Neuronal stem cell (in vitro differentiated cells): Measurements from ENCODE around the gene ETFB.

ENCODE experiments used
- DNase-seq: peaks from one replicate; pipeline ENCODE4 v3.0.0-alpha.2; 2013; ENCODE audit warnings: low spot score
- H2AFZ ChIP-seq: one replicate; pipeline ENCODE4 v1.6.1; 2013; ENCODE audit warnings: mild to moderate bottlenecking, low read length, inconsistent platforms
- H2AK5ac ChIP-seq: 2 replicates; pipeline ENCODE4 v1.6.1; 2013; ENCODE audit warnings: low read depth, mild to moderate bottlenecking, inconsistent platforms, low read length, moderate library complexity, mixed read lengths
- H2BK120ac ChIP-seq: 2 replicates; pipeline ENCODE4 v1.6.1; 2013; ENCODE audit warnings: low read depth, mild to moderate bottlenecking, inconsistent platforms, low read length, moderate library complexity, mixed read lengths
- H2BK12ac ChIP-seq: one replicate; pipeline ENCODE4 v1.6.1; 2013; ENCODE audit warnings: low read length, inconsistent platforms
- H2BK15ac ChIP-seq: 2 replicates; pipeline ENCODE4 v1.6.1; 2013; ENCODE audit warnings: mild to moderate bottlenecking, low read length, inconsistent platforms, mixed read lengths
- H2BK5ac ChIP-seq: one replicate; pipeline ENCODE4 v1.6.1; 2013; ENCODE audit warnings: inconsistent platforms, mild to moderate bottlenecking, low read length, moderate library complexity
- H3K14ac ChIP-seq: one replicate; pipeline ENCODE4 v1.6.1; 2013; ENCODE audit warnings: low read length, inconsistent platforms
- H3K18ac ChIP-seq: 2 replicates; pipeline ENCODE4 v1.6.1; 2013; ENCODE audit warnings: low read length, inconsistent platforms
- H3K23ac ChIP-seq: 2 replicates; pipeline ENCODE4 v1.6.1; 2013; ENCODE audit warnings: low read depth, mild to moderate bottlenecking, mixed read lengths, low read length, inconsistent platforms; ENCODE audit not compliant: poor library complexity
- H3K27ac ChIP-seq: replicated peaks from 3 replicates; pipeline ENCODE4 v1.5.1; 2013; ENCODE audit warnings: low read length, inconsistent platforms
- H3K27me3 ChIP-seq, 3 experiments: 2 replicates each; pipeline ENCODE4 v1.6.1; 2013; ENCODE audit warnings: low read length in 3 of 3, mild to moderate bottlenecking in 2 of 3, inconsistent platforms in 1 of 3, low read depth in 1 of 3, mixed read lengths in 1 of 3, moderate library complexity in 1 of 3; ENCODE audit not compliant: control insufficient read depth in 3 of 3, insufficient read depth in 3 of 3
- H3K36me3 ChIP-seq, 2 donors: replicated peaks in 1 of 2; 2 replicates each; pipeline ENCODE4 v1.6.1; 2013; ENCODE audit warnings: low read length in 2 of 2; ENCODE audit not compliant: control insufficient read depth in 2 of 2, insufficient read depth in 2 of 2
- H3K4ac ChIP-seq: 2 replicates; pipeline ENCODE4 v1.6.1; 2013; ENCODE audit warnings: inconsistent platforms, mild to moderate bottlenecking, low read length, moderate library complexity
- H3K4me1 ChIP-seq, 2 donors: 1 replicate in 1 of 2; 2 replicates in 1 of 2; pipeline ENCODE4 v1.6.1; 2013; ENCODE audit warnings: low read length in 2 of 2, low read depth in 1 of 2; ENCODE audit not compliant: control insufficient read depth in 2 of 2, insufficient read depth in 1 of 2
- H3K4me2 ChIP-seq: one replicate; pipeline ENCODE4 v1.6.1; 2013; ENCODE audit warnings: mild to moderate bottlenecking, low read length, inconsistent platforms; ENCODE audit not compliant: insufficient read depth, poor library complexity, severe bottlenecking
- H3K4me3 ChIP-seq, 2 donors: 2 replicates each; pipeline ENCODE4 v1.5.1; 2013; ENCODE audit warnings: low read length in 2 of 2, mild to moderate bottlenecking in 2 of 2, inconsistent platforms in 1 of 2, moderate library complexity in 1 of 2
- H3K79me1 ChIP-seq: one replicate; pipeline ENCODE4 v1.6.1; 2013; ENCODE audit warnings: low read depth, mild to moderate bottlenecking, inconsistent platforms, low read length, moderate library complexity
- H3K9ac ChIP-seq: one replicate; pipeline ENCODE4 v1.6.1; 2013; ENCODE audit warnings: mild to moderate bottlenecking, low read depth, low read length, inconsistent platforms; ENCODE audit not compliant: poor library complexity
- H3K9me3 ChIP-seq, 2 donors: replicated peaks in 1 of 2; 2 replicates each; pipeline versions ENCODE3 to v1.6.1; 2013; ENCODE audit warnings: low read length in 2 of 2, mild to moderate bottlenecking in 2 of 2, inconsistent platforms in 1 of 2, low read depth in 1 of 2, mixed read lengths in 1 of 2, moderate library complexity in 1 of 2; ENCODE audit not compliant: control insufficient read depth in 2 of 2, insufficient read depth in 1 of 2
- H4K8ac ChIP-seq: one replicate; pipeline ENCODE4 v1.6.1; 2013; ENCODE audit warnings: low read depth, mild to moderate bottlenecking, inconsistent platforms, low read length, moderate library complexity
- H4K91ac ChIP-seq: one replicate; pipeline ENCODE4 v1.6.1; 2013; ENCODE audit warnings: low read length, low read depth, mild to moderate bottlenecking, inconsistent platforms; ENCODE audit not compliant: poor library complexity
- WGBS, 2 donors: extraction: QIAGEN DNeasy Blood & Tissue Kit; methylation state at CpG; one replicate each; pipeline ENCODE4 v1.1.7; 2013; ENCODE audit warnings: missing lambda C conversion rate in 2 of 2, mixed read lengths in 1 of 2; ENCODE audit not compliant: insufficient read length in 2 of 2, insufficient replicate concordance in 1 of 2; ENCODE audit errors: extremely low coverage in 2 of 2; 5-methylcytosine and 5-hydroxymethylcytosine counted together

The ETFB gene

DNA sequence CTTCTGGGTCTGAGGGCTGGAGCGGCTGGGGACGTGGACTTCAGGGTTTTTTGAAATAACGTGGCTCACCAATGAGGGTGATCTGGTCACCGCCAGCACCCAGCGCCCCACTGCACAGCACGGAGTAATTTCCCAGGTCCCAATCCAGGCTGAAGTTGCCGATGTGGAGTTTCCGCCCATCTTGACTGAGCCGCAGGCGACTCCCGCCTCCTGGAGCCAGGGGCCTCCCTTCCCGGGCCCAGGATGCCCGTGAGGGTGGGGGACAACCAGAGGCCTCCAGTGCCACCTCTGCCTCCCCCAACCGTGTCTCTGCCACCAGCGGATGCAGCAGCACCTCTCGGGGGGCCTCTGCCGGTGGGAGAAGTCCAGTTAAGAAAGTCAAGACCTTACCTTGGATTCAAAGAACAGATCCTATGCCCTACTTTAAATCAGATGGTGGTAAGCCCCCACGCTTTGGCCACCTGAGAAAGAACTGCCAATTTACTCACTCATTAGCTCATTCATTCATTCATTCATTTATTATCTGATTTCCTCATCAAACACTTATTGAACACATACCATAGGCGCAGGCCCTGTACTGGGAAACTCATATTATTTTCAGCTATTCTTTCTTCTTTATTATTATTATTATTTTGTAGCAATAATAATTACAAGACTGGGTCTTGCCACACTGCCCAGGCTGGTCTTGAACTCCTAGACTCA, 28.2 kb downstream of the ETFB start:
- Histone ChIP-seq H3K4ac (no peak overlapping the region), H2AFZ (peak overlapping the region; percentile 95), H3K79me1 (peaks cover 2% of the 10 kb centered on the region), H4K91ac (no peak overlapping the region), H2BK12ac (no peak overlapping the region), H3K4me2 (no peak overlapping the region), H2AK5ac (peak overlapping the region; percentile 81), H3K36me3 (no peaks in the 10 kb centered on the region), H3K4me3 (peak overlapping the region in 1 of 2 donors; percentile 51), H3K27me3 (peaks cover 0 to 19% (median 7%) of the 10 kb centered on the region in 3 experiments), H3K14ac (peak overlapping the region; percentile 63), H2BK15ac (peak overlapping the region; percentile 84), H4K8ac (no peak overlapping the region), H3K4me1 (peaks cover 2 to 5% of the 10 kb centered on the region in 2 donors), H3K23ac (no peak overlapping the region), H3K9ac (no peak overlapping the region), H2BK5ac (no peak overlapping the region), H3K18ac (no peak overlapping the region), H3K9me3 (peaks cover 0 to 4% of the 10 kb centered on the region in 2 donors), H3K27ac (no peak overlapping the region), H2BK120ac (peak overlapping the region; percentile 87)
- DNase-seq, result no peak
- WGBS, 2 donors, result no CpG with 5 or more reads among the region's 19 CpGs

DNA sequence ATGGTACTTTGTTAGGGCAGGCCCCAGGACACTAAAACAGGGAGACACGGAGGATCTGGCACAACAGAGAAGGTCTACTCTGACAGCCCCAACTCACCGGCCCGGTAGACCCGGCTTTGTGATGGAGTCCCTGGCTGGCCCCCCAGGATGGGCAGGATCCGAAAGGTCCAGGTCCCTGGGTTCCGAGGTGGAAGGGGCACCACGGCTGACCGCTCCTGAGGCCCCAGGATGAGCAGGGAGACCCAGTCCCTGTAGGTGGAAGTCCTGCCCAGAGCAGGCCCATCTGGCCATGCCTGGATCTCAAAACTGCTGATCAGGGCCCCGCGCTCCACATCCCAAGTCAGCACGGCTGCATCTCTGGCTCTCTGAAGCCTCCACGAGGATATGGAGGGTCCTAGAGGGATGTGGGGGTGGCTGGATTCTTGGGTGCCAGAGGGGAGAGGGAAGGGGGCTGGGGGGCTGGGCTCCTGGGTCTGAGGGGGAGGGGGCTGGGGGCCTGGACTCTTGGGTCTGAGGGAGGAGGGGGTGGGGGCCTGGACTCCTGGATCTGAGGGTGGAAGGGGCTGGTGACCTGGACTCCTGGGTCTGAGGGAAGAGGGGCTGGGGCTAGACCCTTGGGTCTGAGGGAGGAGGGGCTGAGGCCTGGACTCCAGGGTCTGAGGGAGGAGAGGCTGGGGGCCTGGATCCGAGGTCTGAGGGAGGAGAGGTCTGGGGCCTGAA, 28.9 kb downstream of the ETFB start:
- peaks cover 2 to 5% of the 10 kb centered on the region in 2 donors for H3K4me1 ChIP-seq
- H3K18ac ChIP-seq, result no peak overlapping the region
- no peak overlapping the region for H4K91ac ChIP-seq
- no peak overlapping the region for H4K8ac ChIP-seq
- H3K79me1 ChIP-seq, result peaks cover 2% of the 10 kb centered on the region
- no peak overlapping the region for H2BK12ac ChIP-seq
- H3K36me3 ChIP-seq, result no peaks in the 10 kb centered on the region
- H3K4me2 ChIP-seq, result no peak overlapping the region
- no peak for DNase-seq
- no peak overlapping the region for H2AFZ ChIP-seq
- peak overlapping the region; percentile 87 for H2BK120ac ChIP-seq
- H3K4ac ChIP-seq, result no peak overlapping the region
- H2BK15ac ChIP-seq, result peak overlapping the region; percentile 84
- H3K23ac ChIP-seq, result no peak overlapping the region
- peak overlapping the region; percentile 53 for H2BK5ac ChIP-seq
- H2AK5ac ChIP-seq, result peak overlapping the region; percentile 81
- H3K14ac ChIP-seq, result no peak overlapping the region
- peaks cover 0 to 4% of the 10 kb centered on the region in 2 donors for H3K9me3 ChIP-seq
- peaks cover 0 to 15% (median 7%) of the 10 kb centered on the region in 3 experiments for H3K27me3 ChIP-seq
- WGBS, 2 donors, result no CpG with 5 or more reads among the region's 13 CpGs
- H3K27ac ChIP-seq, result no peak overlapping the region
- no peak overlapping the region for H3K9ac ChIP-seq
- no peak overlapping the region for H3K4me3 ChIP-seq

DNA sequence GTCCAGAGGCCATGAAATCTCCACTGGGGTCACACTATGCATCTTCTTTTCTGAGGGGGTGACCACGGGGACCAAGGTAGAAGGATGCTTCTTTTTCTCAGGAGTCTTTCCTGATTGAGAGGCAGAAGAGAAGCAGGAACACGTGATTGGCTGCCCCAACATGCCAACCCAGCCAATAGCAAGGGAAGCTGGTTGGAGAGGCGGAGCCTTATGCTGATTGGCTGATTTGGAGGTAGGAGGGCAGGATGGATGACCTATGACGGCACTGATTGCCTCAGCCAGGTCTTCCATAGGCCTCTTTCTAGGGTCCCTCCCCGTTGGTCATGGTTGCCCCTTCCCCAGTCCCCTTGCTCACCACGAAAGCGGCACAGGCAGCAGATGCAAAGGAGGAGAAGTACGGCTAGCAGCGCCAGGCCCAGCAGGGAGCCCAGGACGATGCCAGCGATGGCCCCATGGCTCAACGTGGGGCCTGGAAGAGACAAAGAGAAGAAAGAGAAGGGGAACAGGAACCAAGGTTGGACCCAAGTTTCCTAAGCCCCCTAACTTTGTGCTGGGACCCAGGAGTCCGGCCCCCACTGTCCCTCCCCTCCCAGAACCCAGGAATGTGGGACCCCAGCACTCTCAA, 32.2 kb downstream of the ETFB start:
- Histone ChIP-seq H3K9me3 (peaks cover 0 to 4% of the 10 kb centered on the region in 2 donors), H3K36me3 (no peaks in the 10 kb centered on the region), H2BK15ac (no peak overlapping the region), H3K23ac (peak overlapping the region; percentile 58), H2AK5ac (peak overlapping the region; percentile 77), H2AFZ (no peak overlapping the region), H4K91ac (peak overlapping the region; percentile 32), H3K4me1 (no peaks in the 10 kb centered on the region), H2BK120ac (no peak overlapping the region), H3K4ac (no peak overlapping the region), H3K4me2 (no peak overlapping the region), H2BK5ac (no peak overlapping the region), H2BK12ac (no peak overlapping the region), H3K27me3 (no peaks in the 10 kb centered on the region), H3K27ac (no peak overlapping the region), H3K14ac (no peak overlapping the region), H3K18ac (no peak overlapping the region), H3K4me3 (peak overlapping the region in 1 of 2 donors; percentile 57), H3K9ac (no peak overlapping the region), H4K8ac (no peak overlapping the region), H3K79me1 (no peaks in the 10 kb centered on the region)
- no CpG with 5 or more reads among the region's 13 CpGs for WGBS, 2 donors
- DNase-seq, result no peak

- Histone ChIP-seq H2BK120ac (no peak overlapping the region), H3K27ac (no peak overlapping the region), H3K36me3 (no peaks in the 10 kb centered on the region), H3K4me2 (no peak overlapping the region), H3K4me3 (no peak overlapping the region), H3K4me1 (peaks cover 0 to 3% of the 10 kb centered on the region in 2 donors), H4K8ac (no peak overlapping the region), H3K14ac (no peak overlapping the region), H4K91ac (no peak overlapping the region), H3K79me1 (no peaks in the 10 kb centered on the region), H2BK5ac (no peak overlapping the region), H2BK15ac (no peak overlapping the region), H3K18ac (no peak overlapping the region), H3K4ac (no peak overlapping the region), H3K9me3 (peaks cover 0 to 4% of the 10 kb centered on the region in 2 donors), H2AK5ac (no peak overlapping the region), H2BK12ac (no peak overlapping the region), H3K9ac (no peak overlapping the region), H2AFZ (no peak overlapping the region), H3K27me3 (peaks cover 0 to 7% (median 3%) of the 10 kb centered on the region in 3 experiments), H3K23ac (no peak overlapping the region)
- no CpG with 5 or more reads among the region's 6 CpGs for WGBS, 2 donors
- DNase-seq, result no peak
These were observed 34.5 kb downstream of the ETFB start for GRCh38 chr19:51331716-51332115.
